WTC11 (cell line): Measurements from ENCODE around the gene TPK1.

Experiments
- ATF1 ChIP-seq: sonication (generic); formaldehyde crosslinking; IDR thresholded peaks from 2 replicates; pipeline ENCODE4 v1.8.1; 2023; ENCODE audit warnings: mild to moderate bottlenecking, moderate library complexity, missing genetic modification reagents
- CTCF ChIP-seq: fragments of 200-600 bp; IDR thresholded peaks from 2 replicates; pipeline ENCODE4 v1.8.0; 2022; ENCODE audit warnings: antibody characterized with exemption
- TCF7 ChIP-seq: sonication (generic); formaldehyde crosslinking; IDR thresholded peaks from 2 replicates; pipeline ENCODE4 v1.8.0; 2022; ENCODE audit warnings: mild to moderate bottlenecking, low read depth, missing genetic modification reagents, moderate library complexity
- ZNF317 ChIP-seq: sonication (generic); formaldehyde crosslinking; IDR thresholded peaks from 2 replicates; pipeline ENCODE4 v1.8.1; 2023; ENCODE audit warnings: low read depth, mild to moderate bottlenecking, moderate library complexity, missing genetic modification reagents, borderline replicate concordance

GRCh38 chr7:144805627-144806239, 30.1 kb downstream of the TPK1 start:
- no peak for TF ChIP-seq TCF7 (CRISPR knock-in tag)
- no peak for TF ChIP-seq ZNF317 (CRISPR knock-in tag)
- no peak for TF ChIP-seq CTCF
- TF ChIP-seq ATF1 (CRISPR knock-in tag), result no peak
